PFSK-1 (cell line): Measurements from ENCODE around the gene EVX1.

ENCODE experiments used
- FOXP2 ChIP-seq: optimal IDR thresholded peaks from 2 replicates; pipeline ENCODE3; 2011; ENCODE audit warnings: borderline replicate concordance, control low read depth, inconsistent platforms; ENCODE audit not compliant: insufficient read depth; ENCODE audit errors: extremely low read length, extremely low read depth
- POLR2AphosphoS5 ChIP-seq: IDR thresholded peaks from 2 replicates; pipeline ENCODE4 v1.6.1; 2012; ENCODE audit warnings: low read depth, mild to moderate bottlenecking, control low read depth, low read length, moderate library complexity
- TAF1 ChIP-seq: IDR thresholded peaks from 2 replicates; pipeline ENCODE4 v1.6.1; 2012; ENCODE audit warnings: low read length, control low read depth, borderline replicate concordance; ENCODE audit not compliant: insufficient read depth
- TF ChIP-seq, protein P1 (sequence below), 2 experiments: IDR thresholded peaks; 2 replicates each; pipeline versions ENCODE4 v1.6.1 to v1.8.0; 2011 to 2012; ENCODE audit warnings: low read depth in 2 of 2, low read length in 2 of 2, control low read depth in 1 of 2, inconsistent platforms in 1 of 2, mild to moderate bottlenecking in 1 of 2, moderate library complexity in 1 of 2; ENCODE audit not compliant: insufficient read depth in 1 of 2

- TF ChIP-seq FOXP2 (no peak), TAF1 (no peak), POLR2AphosphoS5 (no peak)
- TF ChIP-seq, protein P1, sequence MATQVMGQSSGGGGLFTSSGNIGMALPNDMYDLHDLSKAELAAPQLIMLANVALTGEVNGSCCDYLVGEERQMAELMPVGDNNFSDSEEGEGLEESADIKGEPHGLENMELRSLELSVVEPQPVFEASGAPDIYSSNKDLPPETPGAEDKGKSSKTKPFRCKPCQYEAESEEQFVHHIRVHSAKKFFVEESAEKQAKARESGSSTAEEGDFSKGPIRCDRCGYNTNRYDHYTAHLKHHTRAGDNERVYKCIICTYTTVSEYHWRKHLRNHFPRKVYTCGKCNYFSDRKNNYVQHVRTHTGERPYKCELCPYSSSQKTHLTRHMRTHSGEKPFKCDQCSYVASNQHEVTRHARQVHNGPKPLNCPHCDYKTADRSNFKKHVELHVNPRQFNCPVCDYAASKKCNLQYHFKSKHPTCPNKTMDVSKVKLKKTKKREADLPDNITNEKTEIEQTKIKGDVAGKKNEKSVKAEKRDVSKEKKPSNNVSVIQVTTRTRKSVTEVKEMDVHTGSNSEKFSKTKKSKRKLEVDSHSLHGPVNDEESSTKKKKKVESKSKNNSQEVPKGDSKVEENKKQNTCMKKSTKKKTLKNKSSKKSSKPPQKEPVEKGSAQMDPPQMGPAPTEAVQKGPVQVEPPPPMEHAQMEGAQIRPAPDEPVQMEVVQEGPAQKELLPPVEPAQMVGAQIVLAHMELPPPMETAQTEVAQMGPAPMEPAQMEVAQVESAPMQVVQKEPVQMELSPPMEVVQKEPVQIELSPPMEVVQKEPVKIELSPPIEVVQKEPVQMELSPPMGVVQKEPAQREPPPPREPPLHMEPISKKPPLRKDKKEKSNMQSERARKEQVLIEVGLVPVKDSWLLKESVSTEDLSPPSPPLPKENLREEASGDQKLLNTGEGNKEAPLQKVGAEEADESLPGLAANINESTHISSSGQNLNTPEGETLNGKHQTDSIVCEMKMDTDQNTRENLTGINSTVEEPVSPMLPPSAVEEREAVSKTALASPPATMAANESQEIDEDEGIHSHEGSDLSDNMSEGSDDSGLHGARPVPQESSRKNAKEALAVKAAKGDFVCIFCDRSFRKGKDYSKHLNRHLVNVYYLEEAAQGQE (IDR thresholded peaks at IDR 0.05; ENCODE audit: insufficient read depth in 1 of 2, low read depth in 2 of 2, low read length in 2 of 2), result no peak
Measured at GRCh38 chr7:27203365-27203953, 39.1 kb upstream of the EVX1 start.
